ENCODE results near the gene LHX3.

Gene LHX3

DNA sequence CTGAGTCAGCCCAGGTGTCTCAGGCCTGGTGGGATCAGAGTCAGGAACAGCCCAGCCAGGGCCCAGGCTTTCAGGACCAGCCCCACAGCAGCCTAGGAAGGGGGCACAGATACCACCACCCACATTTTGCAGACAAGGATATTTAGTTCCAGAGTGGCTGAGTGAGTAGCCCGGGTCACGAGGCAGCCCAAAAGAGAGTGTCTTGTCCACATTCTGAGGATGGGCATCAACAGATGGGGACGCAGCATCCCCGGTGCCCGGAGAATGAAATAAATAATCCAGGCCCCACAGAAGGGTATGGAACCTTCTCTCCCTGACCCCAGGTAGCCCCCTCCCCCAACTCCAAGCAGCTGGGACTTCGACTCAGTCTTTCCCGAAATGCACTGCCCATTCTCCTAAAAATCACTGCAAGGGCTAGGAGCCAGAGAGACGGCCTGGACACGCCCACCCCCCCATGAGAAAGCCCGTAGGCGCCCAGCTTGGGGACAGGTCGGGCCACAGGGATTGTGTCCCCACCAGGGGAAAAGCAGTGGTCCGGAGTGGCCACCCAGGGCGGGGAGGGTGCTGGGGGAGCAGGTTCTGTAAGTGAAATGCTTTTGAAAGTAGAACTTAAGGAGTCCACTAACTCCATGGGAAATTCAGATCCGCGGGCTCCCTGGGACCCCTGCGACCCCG is 6.9 kb downstream of the LHX3 start:
- no peak overlapping the region for H3K4me3 ChIP-seq (ENCODE audit: low read length)

DNA sequence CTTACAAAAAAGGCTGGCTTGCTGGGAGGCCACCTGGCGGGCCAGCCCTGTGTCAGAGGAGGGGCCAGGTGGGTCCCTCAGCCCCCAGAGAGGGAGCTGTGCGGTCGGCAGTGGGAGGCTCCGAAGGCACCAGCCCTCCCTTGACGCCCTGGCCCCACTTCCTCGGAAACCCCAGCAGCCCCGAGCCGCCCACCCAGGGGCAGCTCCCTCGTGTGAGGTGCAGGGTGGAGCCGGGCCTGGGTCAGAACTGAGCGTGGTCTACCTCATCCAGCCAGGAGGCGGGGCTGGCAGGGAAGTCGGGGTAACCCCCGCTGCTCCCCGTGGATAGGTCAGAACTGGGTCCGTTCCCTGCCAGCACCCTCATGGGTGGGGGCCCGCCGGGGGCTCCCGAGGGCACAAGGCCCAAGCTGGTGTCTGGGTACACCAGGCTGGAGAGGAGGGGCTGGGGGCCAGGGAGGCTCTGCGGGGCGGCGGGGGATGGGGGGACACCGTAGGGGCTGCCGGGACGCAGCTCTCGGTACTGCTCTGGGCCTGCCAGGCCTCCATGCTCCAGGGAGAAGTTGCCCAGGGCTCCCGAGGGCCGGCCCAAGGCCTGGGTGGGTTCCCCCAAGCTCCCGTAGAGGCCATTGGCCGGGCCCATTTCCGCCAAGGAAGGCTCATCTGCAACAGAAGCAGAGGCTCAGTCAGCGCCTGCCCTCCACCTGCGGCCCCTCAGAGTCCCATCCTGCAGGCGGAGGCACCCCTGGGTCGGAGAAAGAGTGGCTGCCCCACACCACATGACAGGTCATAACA is 7.6 kb downstream of the LHX3 start:
- DNase-seq (ENCODE audit: low read depth, low spot score), result no peak
- no peak overlapping the region for H3K4me3 ChIP-seq (ENCODE audit: low read length)

More for the DNA sequence above, 6.9 kb downstream of the LHX3 start:
- DNase-seq (ENCODE audit: low read depth, low spot score), result no peak

DNA sequence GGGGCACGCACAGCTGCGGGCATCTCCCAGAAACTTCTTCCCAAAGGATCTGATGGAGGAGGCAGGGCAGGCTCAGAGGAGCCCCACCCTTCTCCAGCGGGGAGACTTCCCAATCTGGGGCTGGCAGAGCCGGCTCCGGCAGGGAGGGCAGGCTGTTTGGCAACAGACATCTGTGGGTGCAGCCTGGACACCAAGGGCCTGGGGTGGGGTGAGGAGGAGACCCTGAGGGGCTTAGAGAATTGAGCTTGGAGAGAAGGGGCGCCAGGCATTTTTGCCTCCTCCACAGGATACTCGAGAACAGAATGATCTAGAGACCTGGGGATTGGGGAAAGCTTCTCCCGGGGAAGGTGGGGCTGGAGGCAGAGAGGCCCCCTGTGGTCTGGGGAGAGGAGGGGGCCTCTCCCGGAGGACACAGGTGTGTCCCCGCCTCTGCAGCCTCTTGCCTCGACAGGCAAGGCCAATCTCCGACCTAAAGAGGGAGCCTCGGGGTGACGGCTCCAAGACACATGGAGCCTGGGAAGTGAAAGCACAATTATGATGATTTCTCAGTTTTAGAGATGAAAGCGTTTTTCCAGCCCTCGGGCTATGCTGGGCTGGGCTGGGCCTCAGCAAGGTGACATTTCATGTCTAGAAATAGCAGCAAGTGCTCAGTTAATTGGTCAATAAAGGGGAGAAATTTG is 8.4 kb downstream of the LHX3 start:
- no peak overlapping the region for H3K4me3 ChIP-seq (ENCODE audit: low read length)
- no peak for DNase-seq (ENCODE audit: low read depth, low spot score)

DNA sequence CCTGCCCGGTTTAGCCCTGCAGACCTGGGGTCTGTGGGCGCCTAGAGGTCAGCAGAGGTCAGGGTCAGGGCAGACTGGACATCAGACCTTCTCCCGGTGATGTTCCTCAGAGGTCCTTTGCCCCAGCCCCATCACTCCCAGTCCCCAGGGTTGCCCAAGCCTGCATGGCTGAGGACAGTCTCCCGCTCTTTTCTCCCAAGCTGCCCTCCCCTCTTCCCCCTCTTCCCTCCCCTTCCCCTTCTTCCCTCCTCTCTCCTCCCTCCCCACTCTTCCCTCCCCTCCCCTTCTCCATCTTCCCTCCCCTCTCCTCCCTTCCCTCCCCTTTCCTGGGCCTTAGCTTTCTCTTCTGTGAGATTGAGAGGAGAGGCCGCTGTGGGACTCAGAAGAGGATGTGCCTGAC is 10.4 kb downstream of the LHX3 start:
- no peak for DNase-seq (ENCODE audit: low read depth, low spot score)
- no peak overlapping the region for H3K4me3 ChIP-seq (ENCODE audit: low read length)

DNA sequence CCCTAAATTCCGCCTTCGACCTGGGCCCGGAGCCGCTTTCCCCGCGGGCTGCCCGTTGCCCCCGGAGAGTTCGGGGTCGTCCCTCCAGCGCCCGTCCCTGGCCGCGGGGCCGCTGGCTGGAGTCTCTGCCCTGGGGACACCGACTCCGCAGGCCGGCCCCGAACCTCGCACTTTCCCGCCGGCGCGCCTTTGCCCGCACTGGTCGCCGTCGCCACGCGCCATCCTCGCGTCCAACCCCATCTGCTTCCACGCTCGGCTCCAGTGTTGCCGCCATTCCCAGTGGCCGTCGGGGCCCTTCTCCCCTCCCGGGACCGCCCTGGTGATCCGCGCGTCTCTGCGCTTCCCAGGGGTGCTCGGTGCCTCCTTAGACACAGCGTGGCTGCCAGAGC is 11.0 kb downstream of the LHX3 start:
- H3K4me3 ChIP-seq (ENCODE audit: low read length), result no peak overlapping the region
- DNase-seq (ENCODE audit: low read depth, low spot score), result no peak

DNA sequence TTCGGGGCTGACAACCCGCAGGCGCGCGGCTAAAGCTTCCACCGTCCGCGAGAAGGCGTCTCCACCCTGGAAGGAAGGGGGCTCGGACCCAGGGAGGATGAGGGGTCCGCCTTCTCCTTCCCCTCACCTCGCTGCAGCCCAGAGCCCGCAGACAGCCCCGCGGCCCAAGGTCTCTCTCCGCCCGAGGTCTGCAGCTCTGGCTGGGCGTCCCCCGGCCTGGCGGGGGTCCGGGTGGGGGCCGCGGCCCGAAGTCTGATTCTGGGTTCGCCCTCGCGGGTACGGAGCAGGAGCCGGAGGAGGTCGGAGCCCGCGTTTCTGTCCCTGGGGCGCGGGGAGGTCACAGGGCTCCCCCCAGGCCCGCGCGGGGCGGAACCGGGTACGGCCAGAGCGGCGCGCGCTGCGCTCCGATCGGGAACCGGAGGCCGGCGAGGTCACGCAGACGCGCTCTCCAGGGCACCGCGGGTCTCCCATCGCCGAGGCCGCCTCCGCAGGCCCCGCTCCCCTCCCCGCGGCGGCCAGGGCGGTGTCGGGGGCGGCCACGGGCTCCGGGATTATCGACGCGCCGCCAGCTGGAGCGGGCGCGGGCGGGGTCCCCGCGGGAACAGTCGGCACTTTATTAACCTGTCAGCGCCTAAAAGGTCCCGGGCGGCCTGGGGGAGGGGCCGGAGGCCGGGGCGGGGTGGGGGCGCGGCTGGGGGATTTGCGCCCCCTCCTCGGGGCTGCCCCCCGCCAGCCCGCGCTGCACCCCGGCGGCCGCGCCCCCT is 11.6 kb downstream of the LHX3 start:
- H3K4me3 ChIP-seq (ENCODE audit: low read length), result no peak overlapping the region
- no peak for DNase-seq (ENCODE audit: low read depth, low spot score)

DNA sequence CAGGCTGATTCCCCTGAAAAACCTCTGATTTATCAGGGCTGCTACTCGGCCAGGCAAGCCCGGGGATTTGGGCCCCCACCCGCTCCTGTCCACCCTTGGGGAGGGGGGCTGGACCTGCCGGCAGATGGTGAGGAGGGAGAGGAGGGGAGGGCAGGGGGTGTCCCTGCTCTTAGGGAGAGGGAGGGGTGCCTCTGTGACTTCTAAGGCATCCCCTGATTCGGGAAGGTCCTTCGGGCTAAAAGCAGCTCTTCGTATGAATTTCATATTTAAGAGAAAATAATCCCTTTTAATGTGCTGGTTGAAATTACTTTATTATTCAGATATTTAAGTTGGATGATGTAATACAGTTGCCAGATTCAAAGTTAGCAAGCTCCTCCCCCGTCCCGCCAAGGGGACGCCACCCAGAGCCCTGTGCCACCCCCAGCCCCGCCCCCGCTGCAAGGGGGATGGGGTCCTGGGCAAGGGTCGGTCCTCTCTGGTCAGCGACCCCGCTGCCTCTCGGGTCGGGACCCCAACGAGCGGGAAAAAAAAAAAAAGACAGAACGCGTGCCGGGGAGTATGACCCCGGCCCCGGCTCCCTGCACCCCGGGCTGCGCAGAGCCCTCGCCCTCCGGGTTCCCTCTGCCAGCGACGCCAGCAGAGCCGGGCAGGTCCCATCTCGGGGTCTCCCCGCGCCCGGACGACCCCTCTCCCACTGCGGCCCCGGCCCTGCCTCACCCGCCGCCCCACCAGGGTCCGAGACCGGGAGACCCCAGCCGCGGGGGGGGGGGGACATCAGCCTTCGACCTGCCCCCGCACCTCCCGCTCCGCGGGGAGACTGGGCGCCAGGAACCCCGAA is 12.4 kb downstream of the LHX3 start:
- no peak for DNase-seq (ENCODE audit: low read depth, low spot score)
- H3K4me3 ChIP-seq (ENCODE audit: low read length), result no peak overlapping the region

DNA sequence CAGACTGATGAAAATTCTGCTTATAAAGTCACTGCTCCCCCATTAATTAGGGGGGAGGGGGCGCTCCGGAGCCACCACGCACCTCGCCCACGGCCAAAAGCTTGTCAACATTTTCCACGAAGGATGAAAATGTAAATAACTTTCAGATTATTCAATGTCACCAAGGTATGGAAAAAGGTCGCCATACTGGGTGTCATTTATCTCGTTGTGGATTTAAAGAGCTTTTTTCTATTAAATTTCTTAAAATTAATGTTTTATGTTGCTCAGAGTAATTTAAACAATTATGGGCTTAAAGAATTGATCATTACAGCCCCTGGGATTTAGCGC is 13.0 kb downstream of the LHX3 start:
- no peak overlapping the region for H3K4me3 ChIP-seq (ENCODE audit: low read length)
- DNase-seq (ENCODE audit: low read depth, low spot score), result no peak

DNA sequence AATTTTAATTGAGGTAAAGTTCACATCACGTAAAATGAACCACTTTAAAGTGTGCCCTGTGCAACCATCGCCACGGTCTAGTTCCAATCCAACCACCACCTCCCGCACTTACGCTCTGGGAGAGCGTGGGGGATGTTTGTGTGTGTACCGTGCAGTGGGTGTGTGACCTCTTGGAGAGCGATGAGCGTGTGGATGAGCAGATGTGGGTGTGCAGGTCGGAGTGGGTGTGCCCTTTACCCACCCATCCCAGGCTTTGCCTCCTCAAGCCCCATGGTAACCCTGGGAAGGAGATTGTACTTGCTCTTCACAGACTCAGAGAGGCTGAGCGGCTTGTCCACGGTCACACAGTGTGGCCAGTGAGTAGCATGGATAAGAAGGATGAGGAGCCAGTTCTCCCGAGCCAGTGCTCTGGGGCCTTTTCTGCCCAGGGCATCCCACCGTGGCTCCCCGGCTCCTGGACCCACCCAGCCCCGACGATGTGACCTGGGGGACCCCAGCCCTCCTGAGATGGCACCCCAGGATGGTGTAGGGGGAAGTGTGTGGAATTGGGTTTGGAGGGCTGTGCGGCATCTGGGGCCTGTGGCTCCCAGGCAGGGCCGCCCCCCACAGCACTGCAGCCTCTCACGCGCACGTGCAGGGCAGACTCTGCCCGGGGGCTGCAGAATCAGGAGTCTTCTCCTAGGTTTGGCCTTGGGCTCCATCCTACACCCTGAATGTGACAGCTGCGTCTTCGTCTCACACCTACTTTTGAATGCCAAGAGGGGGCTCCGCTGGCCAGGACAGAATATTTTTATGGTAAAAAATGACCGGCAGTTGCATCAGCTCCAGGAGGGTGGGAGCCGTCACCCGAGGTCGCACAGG is 13.6 kb downstream of the LHX3 start:
- no peak for DNase-seq (ENCODE audit: low read depth, low spot score)
- no peak overlapping the region for H3K4me3 ChIP-seq (ENCODE audit: low read length)

DNA sequence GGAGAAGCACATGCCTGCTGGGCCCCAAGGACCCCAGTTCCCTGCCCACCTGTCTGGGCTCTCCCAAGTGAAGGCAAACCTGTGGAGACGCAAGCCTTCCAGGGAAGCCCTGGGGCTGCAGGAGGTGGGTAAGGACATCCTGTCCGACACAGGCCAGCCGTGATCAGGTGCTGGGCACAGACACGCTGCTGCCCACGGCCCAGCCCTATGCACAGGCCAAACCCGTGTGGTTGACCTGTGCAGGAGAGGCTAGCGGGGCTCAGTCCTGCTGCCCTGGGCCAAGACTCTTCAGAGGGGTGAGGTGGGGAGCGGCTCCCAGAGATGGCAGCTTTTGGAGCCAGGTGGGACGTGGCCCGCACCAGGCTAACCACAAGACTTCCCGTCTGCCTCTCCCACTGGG is 14.3 kb downstream of the LHX3 start:
- no peak overlapping the region for H3K4me3 ChIP-seq (ENCODE audit: low read length)
- no peak for DNase-seq (ENCODE audit: low read depth, low spot score)

DNA sequence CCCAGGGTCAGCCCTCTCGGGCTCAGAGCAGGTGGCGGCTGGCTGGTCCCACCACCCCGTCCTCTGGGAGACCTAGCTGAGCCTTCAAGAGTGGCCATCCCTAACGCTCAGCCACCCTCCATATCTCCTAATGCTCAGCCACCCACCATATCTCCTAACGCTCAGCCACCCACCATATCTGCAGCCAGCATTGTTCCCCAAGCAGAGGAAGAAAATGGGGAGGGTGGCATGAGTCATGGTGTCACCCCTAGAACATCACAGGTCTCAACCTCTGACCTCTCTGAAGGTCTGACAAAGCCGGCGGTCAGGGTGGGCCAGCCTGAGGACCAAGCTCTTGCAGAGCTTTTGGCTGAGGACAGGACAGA is 14.7 kb downstream of the LHX3 start:
- no peak overlapping the region for H3K4me3 ChIP-seq (ENCODE audit: low read length)
- no peak for DNase-seq (ENCODE audit: low read depth, low spot score)

DNA sequence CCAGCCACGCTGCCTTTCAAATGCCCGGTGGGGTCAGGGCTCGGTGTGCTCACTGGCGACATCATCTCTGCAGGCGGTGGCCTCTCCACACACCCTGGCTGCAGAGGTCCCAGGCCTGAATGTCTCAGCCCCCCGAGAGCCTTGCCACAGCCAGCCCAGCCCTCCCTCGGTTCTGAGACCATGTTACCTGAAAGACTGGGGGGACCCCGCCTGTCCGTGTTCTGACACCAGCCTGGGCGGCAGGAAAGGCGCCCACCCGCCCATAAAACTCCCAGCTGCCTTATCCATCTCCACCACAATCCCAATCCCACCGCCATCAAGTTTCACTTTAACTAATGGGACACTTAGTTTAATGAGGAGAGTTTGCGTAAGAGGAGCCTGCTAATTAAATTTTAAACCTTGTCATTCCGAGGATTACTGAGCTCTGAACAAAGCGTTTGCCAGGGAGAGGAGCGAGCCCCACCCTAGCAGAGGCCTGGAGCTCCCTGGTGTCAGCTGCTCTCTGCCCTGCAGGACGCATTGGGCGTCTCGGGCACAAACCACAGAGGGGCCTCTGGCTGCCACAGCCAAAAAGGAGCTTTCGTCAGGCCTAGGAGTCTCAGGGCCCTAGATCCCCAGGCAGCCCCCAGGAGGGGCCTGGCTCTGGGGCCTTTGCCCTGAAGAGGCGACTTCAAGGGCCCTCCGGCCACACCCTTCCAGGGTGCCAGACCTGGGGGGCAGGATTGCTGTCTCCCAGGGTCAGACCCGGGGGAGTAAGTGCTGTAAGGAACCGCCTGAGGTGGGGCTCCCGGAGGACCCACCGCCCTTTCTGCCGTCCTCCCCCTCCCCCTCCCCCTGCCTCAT is 15.3 kb downstream of the LHX3 start:
- DNase-seq (ENCODE audit: low read depth, low spot score), result no peak
- no peak overlapping the region for H3K4me3 ChIP-seq (ENCODE audit: low read length)

DNA sequence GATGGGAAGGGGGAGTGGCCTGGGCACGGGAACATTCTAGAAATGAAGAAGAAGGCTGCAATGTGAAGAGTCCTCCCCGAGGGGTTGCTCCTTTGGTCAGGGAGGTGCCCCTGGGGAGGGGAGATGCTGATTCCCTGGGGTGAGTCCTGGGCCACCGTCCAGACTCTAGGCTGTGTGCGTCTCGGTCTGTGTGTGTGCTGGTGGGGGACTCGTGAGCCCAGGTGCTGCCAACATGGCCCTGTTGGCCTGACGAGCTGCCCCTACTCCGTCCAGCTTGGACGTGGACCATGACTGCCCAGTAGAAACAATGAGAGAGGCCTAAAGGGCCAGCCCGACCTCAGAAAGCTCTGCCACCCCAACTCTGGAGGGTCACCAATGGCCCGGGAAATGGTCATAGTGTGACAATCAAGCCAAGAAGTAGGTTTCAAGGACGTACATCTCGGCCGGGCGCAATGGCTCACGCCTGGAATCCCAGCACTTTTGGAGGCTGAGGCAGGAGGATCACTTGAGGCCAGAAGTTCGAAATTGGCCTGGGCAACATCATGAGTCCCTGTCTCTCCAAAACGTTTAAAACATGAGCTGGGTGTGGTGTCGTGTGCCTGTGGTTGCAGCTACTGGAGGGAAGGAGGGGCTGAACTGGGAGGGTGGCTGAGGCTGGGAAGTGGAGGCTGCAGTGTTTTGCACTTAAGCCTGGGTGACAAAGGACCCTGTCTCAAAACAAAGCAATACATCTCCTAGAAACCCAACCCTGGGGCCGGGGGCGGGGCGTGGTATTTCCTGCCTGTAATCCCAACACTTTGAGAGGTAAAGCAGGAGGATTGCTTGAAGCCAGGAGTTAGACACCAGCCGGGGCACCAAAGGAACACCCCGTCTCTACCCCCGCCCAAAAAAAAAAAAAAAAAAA is 17.0 kb downstream of the LHX3 start:
- no peak for DNase-seq (ENCODE audit: low read depth, low spot score)
- H3K4me3 ChIP-seq (ENCODE audit: low read length), result no peak overlapping the region

DNA sequence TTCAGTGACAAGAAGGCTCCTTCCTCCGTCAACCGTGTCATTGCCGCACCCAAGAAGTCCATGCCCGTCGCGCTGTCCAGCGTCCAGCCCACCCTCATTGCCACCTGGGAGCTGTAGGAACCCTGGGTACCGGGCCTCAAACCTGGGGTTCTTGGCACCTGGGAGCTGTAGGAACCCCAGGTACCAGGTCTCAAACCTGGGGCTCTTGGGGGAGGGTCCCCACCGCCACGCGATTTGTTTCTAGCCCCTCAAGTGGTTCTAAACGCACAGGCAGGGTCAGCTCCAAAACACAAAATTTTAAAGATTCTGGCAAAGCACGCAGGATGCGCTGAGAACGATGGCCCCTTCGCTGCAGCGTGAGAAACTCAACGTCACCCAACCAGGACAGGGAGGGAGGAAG is 17.7 kb downstream of the LHX3 start:
- no peak overlapping the region for H3K4me3 ChIP-seq (ENCODE audit: low read length)
- no peak for DNase-seq (ENCODE audit: low read depth, low spot score)

DNA sequence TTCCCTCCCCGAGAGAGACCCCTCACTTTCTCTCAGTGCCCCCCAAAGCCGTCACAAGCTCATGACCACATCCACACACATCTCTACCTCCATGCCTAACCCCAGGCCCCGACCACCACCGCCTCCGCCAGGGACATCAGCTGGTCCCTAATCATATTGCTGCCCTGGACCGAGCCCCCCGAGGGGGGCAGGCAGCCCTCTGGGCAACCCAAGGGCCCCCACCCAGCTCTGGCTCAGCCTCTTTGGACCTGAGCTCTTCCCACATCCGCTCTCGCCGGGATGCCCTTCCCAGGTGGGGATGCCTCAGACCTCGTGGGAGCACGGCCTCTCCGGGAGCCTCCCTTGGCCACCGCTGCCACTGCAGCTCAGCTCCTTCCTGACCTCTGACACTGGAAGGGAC is 18.5 kb downstream of the LHX3 start:
- no peak overlapping the region for H3K4me3 ChIP-seq (ENCODE audit: low read length)
- no peak for DNase-seq (ENCODE audit: low read depth, low spot score)

DNA sequence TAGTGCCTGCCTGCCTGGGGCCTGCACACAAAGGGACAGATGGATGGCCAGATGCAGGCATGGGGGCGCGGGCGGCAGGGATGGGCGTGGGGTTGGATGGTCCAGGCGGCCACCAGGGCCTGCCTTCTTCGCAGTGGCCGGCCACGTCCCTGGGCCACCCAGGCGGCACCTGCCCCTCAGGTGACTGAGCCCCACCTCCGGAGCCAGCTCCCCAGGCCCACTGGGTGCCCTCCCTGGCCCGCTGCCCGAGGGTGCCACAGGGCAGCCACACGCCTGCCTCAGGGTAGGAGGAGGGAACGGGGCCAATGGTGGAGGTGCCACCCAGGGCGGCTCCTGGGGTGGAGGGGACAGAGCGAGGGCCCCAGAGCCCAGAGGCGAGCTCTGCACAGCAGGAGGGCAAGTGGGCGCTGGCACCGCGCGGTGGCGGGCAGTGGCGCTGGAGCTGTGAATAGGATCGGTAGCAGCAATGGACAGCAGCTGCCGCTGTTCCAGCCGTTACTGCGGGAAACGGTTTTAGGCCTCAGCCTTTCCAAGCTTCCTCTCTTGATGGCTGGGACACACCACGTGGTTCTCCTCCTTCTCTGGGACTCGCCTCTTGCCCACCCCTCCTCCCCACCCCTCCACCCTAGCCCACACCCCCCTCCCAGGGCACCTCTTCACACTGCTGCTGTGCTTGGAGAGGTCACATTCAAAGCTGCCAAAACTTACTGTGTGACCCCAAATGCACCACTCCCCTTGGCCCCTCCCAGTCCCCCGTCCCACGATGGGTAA is 19.1 kb downstream of the LHX3 start:
- DNase-seq (ENCODE audit: low read depth, low spot score), result no peak
- no peak overlapping the region for H3K4me3 ChIP-seq (ENCODE audit: low read length)

Measured in Jurkat, Clone E6-1 (cell line).